IMR-90 (cell line): ENCODE data around the gene RABGGTB.

Experiments
- BHLHE40 ChIP-seq: fragments of 150-350 bp; IDR thresholded peaks from 2 replicates; pipeline ENCODE4 v1.6.1; 2016; ENCODE audit warnings: mild to moderate bottlenecking, low read depth, low read length
- CEBPB ChIP-seq: IDR thresholded peaks from 2 replicates; pipeline ENCODE4 v1.6.1; 2012; ENCODE audit warnings: low read depth, low read length, improper control_type of control experiment
- MAZ ChIP-seq: IDR thresholded peaks from 2 replicates; pipeline ENCODE4 v1.6.1; 2012; ENCODE audit warnings: low read depth, mild to moderate bottlenecking, low read length, improper control_type of control experiment, moderate library complexity, borderline replicate concordance
- POLR2A ChIP-seq: IDR thresholded peaks from 2 replicates; pipeline ENCODE4 v1.6.1; 2012; ENCODE audit warnings: mild to moderate bottlenecking, low read depth, low read length
- RAD21 ChIP-seq: IDR thresholded peaks from 2 replicates; pipeline ENCODE4 v1.6.1; 2012; ENCODE audit warnings: low read length, improper control_type of control experiment
- RFX5 ChIP-seq: IDR thresholded peaks from 2 replicates; pipeline ENCODE4 v1.8.0; 2012; ENCODE audit warnings: low read depth, mild to moderate bottlenecking, low read length, moderate library complexity
- TF ChIP-seq, protein P1 (sequence below): conservative IDR thresholded peaks from 2 replicates; pipeline ENCODE4 v1.5.1; 2012; ENCODE audit warnings: mild to moderate bottlenecking, low read depth, low read length, improper control_type of control experiment
- TF ChIP-seq, protein P2 (sequence below): fragments of 150-350 bp; IDR thresholded peaks from 2 replicates; pipeline ENCODE4 v1.6.1; 2017; ENCODE audit warnings: mild to moderate bottlenecking, antibody characterized with exemption, low read length, low read depth

DNA sequence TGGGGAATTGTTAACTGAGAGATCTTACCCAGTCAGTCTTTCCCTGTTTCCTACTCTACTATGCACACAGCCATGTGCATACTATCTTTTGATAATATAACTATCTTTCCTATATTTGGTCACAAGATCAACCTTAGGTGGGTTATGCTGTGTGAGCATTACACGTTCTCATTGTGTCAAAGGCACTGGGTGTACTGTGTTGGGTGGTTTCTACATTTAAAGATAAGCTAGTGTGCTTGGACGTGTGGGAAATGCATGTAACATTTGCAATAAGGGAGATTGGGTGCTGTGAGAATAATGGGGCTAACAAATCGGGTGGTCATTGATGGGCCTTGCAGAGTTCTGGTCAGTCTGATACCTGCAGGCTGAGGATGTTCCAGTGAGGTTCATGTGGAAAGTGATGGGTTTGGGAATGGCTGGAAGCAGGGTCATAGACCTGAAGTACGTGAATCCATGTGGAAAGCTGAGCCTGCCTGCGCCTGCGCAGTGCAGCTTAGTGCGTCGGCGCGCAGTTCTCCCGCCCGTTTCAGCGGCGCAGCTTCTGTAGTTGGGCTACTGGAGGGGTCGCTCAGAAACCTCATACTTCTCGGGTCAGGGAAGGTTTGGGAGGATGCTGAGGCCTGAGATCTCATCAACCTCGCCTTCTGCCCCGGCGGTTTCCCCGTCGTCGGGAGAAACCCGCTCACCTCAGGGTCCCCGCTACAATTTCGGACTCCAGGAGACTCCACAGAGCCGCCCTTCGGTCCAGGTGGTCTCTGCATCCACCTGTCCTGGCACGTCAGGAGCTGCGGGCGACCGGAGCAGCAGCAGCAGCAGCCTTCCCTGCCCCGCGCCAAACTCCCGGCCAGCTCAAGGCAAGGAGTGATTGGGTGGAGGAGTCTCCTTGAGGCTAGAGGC, 10.6 kb downstream of the RABGGTB start, which contains the start of gene MSH4:
- TF ChIP-seq BHLHE40 (no peak), RFX5 (no peak), MAZ (no peak), CEBPB (no peak), POLR2A (no peak), RAD21 (no peak)
- TF ChIP-seq, protein P1, sequence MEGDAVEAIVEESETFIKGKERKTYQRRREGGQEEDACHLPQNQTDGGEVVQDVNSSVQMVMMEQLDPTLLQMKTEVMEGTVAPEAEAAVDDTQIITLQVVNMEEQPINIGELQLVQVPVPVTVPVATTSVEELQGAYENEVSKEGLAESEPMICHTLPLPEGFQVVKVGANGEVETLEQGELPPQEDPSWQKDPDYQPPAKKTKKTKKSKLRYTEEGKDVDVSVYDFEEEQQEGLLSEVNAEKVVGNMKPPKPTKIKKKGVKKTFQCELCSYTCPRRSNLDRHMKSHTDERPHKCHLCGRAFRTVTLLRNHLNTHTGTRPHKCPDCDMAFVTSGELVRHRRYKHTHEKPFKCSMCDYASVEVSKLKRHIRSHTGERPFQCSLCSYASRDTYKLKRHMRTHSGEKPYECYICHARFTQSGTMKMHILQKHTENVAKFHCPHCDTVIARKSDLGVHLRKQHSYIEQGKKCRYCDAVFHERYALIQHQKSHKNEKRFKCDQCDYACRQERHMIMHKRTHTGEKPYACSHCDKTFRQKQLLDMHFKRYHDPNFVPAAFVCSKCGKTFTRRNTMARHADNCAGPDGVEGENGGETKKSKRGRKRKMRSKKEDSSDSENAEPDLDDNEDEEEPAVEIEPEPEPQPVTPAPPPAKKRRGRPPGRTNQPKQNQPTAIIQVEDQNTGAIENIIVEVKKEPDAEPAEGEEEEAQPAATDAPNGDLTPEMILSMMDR, result no peak
- TF ChIP-seq, protein P2, sequence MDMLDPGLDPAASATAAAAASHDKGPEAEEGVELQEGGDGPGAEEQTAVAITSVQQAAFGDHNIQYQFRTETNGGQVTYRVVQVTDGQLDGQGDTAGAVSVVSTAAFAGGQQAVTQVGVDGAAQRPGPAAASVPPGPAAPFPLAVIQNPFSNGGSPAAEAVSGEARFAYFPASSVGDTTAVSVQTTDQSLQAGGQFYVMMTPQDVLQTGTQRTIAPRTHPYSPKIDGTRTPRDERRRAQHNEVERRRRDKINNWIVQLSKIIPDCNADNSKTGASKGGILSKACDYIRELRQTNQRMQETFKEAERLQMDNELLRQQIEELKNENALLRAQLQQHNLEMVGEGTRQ, result no peak
